K562 (cell line): ENCODE measurements around the gene CACTIN. TPM values are rescaled to one million over a fixed set of nuclear protein-coding genes. Genes with fewer than 3 reads are reported as not detected.

Experiments used
- FIP1L1 ChIP-seq: fragments of 200-400 bp; formaldehyde crosslinking; IDR thresholded peaks from 2 replicates; pipeline ENCODE4 v1.6.1; 2018; ENCODE audit warnings: mild to moderate bottlenecking, low read depth, low read length; ENCODE audit not compliant: poor library complexity, severe bottlenecking
- MAFG ChIP-seq: fragments of 450-650 bp; conservative IDR thresholded peaks from 2 replicates; pipeline ENCODE4 v1.6.1; 2016; ENCODE audit warnings: missing genetic modification characterization, missing compliant biosample characterization
- MTA2 ChIP-seq: fragments of 450-650 bp; IDR thresholded peaks from 2 replicates; pipeline ENCODE4 v1.6.1; 2016; ENCODE audit warnings: low read depth
- POLR2AphosphoS5 ChIP-seq: IDR thresholded peaks from 2 replicates; pipeline ENCODE4 v1.6.1; 2011; ENCODE audit warnings: mild to moderate bottlenecking, low read depth, low read length, moderate library complexity; ENCODE audit not compliant: control insufficient read depth, insufficient read depth
- RB1 ChIP-seq: fragments of 450-650 bp; IDR thresholded peaks from 2 replicates; pipeline ENCODE4 v1.6.1; 2017; ENCODE audit warnings: low read depth, mild to moderate bottlenecking
- RBM17 ChIP-seq: fragments of 200-400 bp; formaldehyde crosslinking; IDR thresholded peaks from 2 replicates; pipeline ENCODE4 v1.6.1; 2017; ENCODE audit warnings: low read depth, mild to moderate bottlenecking, low read length, borderline replicate concordance
- RFX5 ChIP-seq: IDR thresholded peaks from 2 replicates; pipeline ENCODE4 v1.6.1; 2011; ENCODE audit warnings: low read depth, mild to moderate bottlenecking, improper control_type of control experiment, low read length
- SIX5 ChIP-seq, 2 experiments: IDR thresholded peaks; 2 replicates each; pipeline ENCODE4 v1.6.1; 2011; ENCODE audit warnings: low read length in 2 of 2, borderline replicate concordance in 1 of 2, low read depth in 1 of 2, mild to moderate bottlenecking in 1 of 2, moderate library complexity in 1 of 2; ENCODE audit not compliant: insufficient read depth in 1 of 2
- STAT5B ChIP-seq: fragments of 250-450 bp; sonication (Bioruptor Pico); IDR thresholded peaks from 2 replicates; pipeline ENCODE4 v1.8.0; 2021; ENCODE audit warnings: mild to moderate bottlenecking, inconsistent platforms
- TAF15 ChIP-seq: fragments of 200-400 bp; formaldehyde crosslinking; IDR thresholded peaks from 2 replicates; pipeline ENCODE4 v1.6.1; 2017; ENCODE audit warnings: mild to moderate bottlenecking, low read depth, low read length, moderate library complexity
- ZNF12 ChIP-seq: sonication (generic); formaldehyde crosslinking; IDR thresholded peaks from 2 replicates; pipeline ENCODE4 v1.4.0; 2020; ENCODE audit warnings: mild to moderate bottlenecking, missing genetic modification reagents
- polyA plus RNA-seq, 8 experiments: library from polyadenylated mRNA; depleted of rRNA in 4 of 8; stranded (reverse) in 5 of 8; unstranded in 3 of 8; fragments of >200 nt; fragmentation: Nextera tagmentation in 2 of 8; fragmentation: Illumina TruSeq in 1 of 8; extraction: Ambion mirVana in 2 of 8; extraction: Trizol in 1 of 8; gene quantifications; 2 replicates each; pipeline versions ENCODE4 v1.2.1 to v1.2.3, GENCODE V29; 2011 to 2014; ENCODE audit warnings: inconsistent platforms in 1 of 8, missing spikeins in 1 of 8
- total RNA-seq, 7 experiments: library from RNA; depleted of rRNA in 6 of 7; stranded (reverse); fragments of >200 nt in 6 of 7; fragmentation: Illumina TruSeq in 2 of 7; extraction: Trizol in 2 of 7; gene quantifications; 2 replicates each; pipeline versions ENCODE4 v1.2.1 to v1.2.3, GENCODE V29; 2011 to 2021; ENCODE audit warnings: low replicate concordance in 1 of 7
- TF ChIP-seq, protein P1 (sequence below): fragments of 250-450 bp; sonication (Bioruptor Pico); IDR thresholded peaks from 2 replicates; pipeline ENCODE4 v1.8.0; 2022; ENCODE audit warnings: moderate library complexity, mild to moderate bottlenecking, inconsistent platforms
- TF ChIP-seq, protein P2 (sequence below): fragments of 250-450 bp; sonication (Bioruptor Pico); IDR thresholded peaks from 2 replicates; pipeline ENCODE4 v1.9.0; 2021; ENCODE audit warnings: mild to moderate bottlenecking
- TF ChIP-seq, protein P3 (sequence below): fragments of 450-650 bp; formaldehyde crosslinking; IDR thresholded peaks from 2 replicates; pipeline ENCODE4 v1.4.0; 2020; ENCODE audit warnings: mild to moderate bottlenecking, mixed read lengths
- TF ChIP-seq, protein P4 (sequence below): sonication (generic); formaldehyde crosslinking; IDR thresholded peaks from 2 replicates; pipeline ENCODE4 v1.8.0; 2022; ENCODE audit warnings: mild to moderate bottlenecking, low read depth, missing genetic modification reagents
- TF ChIP-seq, protein P5 (sequence below): fragments of 200-800 bp; sonication (Bioruptor generic); IDR thresholded peaks from 2 replicates; pipeline ENCODE4 v1.6.1; 2017; ENCODE audit warnings: missing genetic modification characterization, missing compliant biosample characterization
- TF ChIP-seq, protein P6 (sequence below): fragments of 450-650 bp; IDR thresholded peaks from 2 replicates; pipeline ENCODE4 v1.7.1; 2018; ENCODE audit warnings: mild to moderate bottlenecking, low read depth; ENCODE audit not compliant: partially characterized antibody

The CACTIN gene
- total and polyA plus RNA-seq, 9 of the 15 experiments (the other 6 are each of a cell fraction or from before 2014, with no cell fraction given): 0.15 to 49.2 (median 15.0) TPM

DNA sequence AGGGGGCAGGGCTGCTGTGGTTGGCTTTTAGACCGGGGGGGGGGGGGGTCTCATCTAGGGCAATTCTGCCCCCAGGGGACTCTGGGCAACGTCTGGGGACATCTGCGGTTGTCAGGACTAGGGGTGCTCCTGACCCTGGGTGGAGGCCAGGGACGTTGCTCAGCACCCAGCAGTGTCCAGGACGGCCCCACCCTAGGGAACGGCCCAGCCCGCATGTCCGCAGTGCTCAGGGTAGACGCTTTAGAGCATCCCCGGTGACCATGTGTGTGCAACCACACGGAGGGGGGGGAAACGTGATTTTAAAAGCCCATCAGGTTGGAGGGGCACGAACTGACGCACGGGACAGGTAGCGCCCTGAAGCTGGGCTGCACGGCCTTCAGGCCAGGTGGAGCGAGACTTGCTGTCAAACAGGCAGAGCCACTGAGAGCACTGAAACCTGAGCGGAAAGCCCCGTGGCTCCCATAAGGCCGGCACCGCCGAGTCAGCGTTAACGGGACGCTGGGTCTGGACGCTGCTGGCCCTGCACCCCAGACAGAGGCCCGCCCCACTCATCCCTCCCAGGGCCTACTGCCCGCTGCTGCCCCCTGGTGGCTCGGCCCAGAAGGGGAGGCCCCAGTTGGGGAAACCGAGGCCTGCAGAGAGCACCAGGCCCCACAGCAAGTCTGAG, 8.3 kb downstream of the CACTIN start (continued):
- no peak for TF ChIP-seq TAF15
- TF ChIP-seq RBM17: no peak
- TF ChIP-seq, protein P1, sequence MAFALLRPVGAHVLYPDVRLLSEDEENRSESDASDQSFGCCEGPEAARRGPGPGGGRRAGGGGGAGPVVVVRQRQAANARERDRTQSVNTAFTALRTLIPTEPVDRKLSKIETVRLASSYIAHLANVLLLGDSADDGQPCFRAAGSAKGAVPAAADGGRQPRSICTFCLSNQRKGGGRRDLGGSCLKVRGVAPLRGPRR (CRISPR knock-in tag): no peak
- no peak for TF ChIP-seq RFX5
- peak; percentile 86 for TF ChIP-seq MAFG (tag)
- no peak for TF ChIP-seq MTA2
- TF ChIP-seq, protein P2, sequence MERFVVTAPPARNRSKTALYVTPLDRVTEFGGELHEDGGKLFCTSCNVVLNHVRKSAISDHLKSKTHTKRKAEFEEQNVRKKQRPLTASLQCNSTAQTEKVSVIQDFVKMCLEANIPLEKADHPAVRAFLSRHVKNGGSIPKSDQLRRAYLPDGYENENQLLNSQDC (CRISPR knock-in tag): no peak
- TF ChIP-seq, protein P3, sequence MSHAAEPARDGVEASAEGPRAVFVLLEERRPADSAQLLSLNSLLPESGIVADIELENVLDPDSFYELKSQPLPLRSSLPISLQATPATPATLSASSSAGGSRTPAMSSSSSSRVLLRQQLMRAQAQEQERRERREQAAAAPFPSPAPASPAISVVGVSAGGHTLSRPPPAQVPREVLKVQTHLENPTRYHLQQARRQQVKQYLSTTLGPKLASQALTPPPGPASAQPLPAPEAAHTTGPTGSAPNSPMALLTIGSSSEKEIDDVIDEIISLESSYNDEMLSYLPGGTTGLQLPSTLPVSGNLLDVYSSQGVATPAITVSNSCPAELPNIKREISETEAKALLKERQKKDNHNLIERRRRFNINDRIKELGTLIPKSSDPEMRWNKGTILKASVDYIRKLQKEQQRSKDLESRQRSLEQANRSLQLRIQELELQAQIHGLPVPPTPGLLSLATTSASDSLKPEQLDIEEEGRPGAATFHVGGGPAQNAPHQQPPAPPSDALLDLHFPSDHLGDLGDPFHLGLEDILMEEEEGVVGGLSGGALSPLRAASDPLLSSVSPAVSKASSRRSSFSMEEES (CRISPR knock-in tag): no peak
- no peak for TF ChIP-seq POLR2AphosphoS5
- peak; percentile 58 for TF ChIP-seq FIP1L1
- TF ChIP-seq RB1: peak; percentile 82
- TF ChIP-seq, protein P4, sequence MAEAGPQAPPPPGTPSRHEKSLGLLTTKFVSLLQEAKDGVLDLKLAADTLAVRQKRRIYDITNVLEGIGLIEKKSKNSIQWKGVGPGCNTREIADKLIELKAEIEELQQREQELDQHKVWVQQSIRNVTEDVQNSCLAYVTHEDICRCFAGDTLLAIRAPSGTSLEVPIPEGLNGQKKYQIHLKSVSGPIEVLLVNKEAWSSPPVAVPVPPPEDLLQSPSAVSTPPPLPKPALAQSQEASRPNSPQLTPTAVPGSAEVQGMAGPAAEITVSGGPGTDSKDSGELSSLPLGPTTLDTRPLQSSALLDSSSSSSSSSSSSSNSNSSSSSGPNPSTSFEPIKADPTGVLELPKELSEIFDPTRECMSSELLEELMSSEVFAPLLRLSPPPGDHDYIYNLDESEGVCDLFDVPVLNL: no peak
- TF ChIP-seq, protein P5, sequence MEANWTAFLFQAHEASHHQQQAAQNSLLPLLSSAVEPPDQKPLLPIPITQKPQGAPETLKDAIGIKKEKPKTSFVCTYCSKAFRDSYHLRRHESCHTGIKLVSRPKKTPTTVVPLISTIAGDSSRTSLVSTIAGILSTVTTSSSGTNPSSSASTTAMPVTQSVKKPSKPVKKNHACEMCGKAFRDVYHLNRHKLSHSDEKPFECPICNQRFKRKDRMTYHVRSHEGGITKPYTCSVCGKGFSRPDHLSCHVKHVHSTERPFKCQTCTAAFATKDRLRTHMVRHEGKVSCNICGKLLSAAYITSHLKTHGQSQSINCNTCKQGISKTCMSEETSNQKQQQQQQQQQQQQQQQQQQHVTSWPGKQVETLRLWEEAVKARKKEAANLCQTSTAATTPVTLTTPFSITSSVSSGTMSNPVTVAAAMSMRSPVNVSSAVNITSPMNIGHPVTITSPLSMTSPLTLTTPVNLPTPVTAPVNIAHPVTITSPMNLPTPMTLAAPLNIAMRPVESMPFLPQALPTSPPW: peak; percentile 82
- TF ChIP-seq SIX5 (IDR thresholded peaks at IDR 0.05; ENCODE audit: borderline replicate concordance in 1 of 2, insufficient read depth in 1 of 2, low read depth in 1 of 2, low read length in 2 of 2): no peak
- no peak for TF ChIP-seq STAT5B
- TF ChIP-seq ZNF12: no peak
- TF ChIP-seq, protein P6, sequence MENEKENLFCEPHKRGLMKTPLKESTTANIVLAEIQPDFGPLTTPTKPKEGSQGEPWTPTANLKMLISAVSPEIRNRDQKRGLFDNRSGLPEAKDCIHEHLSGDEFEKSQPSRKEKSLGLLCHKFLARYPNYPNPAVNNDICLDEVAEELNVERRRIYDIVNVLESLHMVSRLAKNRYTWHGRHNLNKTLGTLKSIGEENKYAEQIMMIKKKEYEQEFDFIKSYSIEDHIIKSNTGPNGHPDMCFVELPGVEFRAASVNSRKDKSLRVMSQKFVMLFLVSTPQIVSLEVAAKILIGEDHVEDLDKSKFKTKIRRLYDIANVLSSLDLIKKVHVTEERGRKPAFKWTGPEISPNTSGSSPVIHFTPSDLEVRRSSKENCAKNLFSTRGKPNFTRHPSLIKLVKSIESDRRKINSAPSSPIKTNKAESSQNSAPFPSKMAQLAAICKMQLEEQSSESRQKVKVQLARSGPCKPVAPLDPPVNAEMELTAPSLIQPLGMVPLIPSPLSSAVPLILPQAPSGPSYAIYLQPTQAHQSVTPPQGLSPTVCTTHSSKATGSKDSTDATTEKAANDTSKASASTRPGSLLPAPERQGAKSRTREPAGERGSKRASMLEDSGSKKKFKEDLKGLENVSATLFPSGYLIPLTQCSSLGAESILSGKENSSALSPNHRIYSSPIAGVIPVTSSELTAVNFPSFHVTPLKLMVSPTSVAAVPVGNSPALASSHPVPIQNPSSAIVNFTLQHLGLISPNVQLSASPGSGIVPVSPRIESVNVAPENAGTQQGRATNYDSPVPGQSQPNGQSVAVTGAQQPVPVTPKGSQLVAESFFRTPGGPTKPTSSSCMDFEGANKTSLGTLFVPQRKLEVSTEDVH: no peak
